ENCODE results near the gene VCL. TPM values are rescaled to one million over a fixed set of nuclear protein-coding genes. Genes with fewer than 3 reads are reported as not detected.

VCL gene
- total and polyA plus RNA-seq, 9 of the 15 experiments (the other 6 are each of a cell fraction or from before 2014, with no cell fraction given): 29.8 to 186 (median 76.4) TPM

DNA sequence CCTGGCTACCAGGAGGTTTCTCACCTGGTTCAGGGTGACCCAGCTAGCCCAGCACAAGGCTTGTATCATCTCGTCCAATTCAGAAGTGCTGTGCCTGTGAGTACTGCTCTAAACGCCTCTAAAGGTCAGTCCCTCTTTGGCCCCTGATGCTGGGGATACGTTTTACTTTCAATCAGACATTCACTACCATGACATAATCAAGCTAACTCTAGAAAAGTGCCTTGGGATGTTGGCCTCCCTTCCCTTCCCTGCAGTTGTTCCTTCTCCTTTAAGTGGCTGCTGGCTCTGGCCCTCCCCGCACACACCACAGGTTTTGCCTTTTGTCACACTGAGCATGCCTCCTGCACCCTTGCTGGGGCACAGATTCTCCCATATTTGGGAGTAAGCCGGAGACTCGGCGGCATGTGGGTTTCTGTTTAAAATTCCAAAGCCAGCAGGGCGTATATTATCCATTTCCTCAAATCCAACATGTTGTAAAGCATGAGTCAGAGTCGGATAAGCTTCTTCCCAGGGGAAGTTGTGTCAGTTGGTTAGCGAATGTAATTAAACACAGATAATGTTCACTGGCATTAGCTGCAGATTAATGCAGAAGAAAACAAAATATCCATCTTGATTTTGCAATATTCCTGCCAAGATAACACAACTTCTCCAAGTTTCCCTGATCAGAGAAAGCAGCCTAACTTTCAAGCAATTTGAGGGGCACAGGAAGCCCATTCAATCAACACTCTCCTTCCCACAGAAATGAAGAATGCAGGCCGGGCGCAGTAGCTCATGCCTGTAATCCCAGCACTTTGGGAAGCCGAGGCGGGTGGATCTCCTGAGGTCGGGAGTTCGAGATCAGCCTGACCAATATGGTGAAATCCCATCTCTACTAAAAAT lies 31.8 kb upstream of the VCL start (continued):
- TF ChIP-seq, protein P1, sequence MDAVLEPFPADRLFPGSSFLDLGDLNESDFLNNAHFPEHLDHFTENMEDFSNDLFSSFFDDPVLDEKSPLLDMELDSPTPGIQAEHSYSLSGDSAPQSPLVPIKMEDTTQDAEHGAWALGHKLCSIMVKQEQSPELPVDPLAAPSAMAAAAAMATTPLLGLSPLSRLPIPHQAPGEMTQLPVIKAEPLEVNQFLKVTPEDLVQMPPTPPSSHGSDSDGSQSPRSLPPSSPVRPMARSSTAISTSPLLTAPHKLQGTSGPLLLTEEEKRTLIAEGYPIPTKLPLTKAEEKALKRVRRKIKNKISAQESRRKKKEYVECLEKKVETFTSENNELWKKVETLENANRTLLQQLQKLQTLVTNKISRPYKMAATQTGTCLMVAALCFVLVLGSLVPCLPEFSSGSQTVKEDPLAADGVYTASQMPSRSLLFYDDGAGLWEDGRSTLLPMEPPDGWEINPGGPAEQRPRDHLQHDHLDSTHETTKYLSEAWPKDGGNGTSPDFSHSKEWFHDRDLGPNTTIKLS (IDR thresholded peaks at IDR 0.05; ENCODE audit: borderline replicate concordance, low read depth): no peak
- TF ChIP-seq TEAD4 (IDR thresholded peaks at IDR 0.05; ENCODE audit: low read length): 0 out of 2 replicates have a peak, but pooled peaks have one; percentile 24
- no peak for TF ChIP-seq TEAD4 (CRISPR knock-in tag; IDR thresholded peaks at IDR 0.05; ENCODE audit: borderline replicate concordance)
- TF ChIP-seq RBM34 (IDR thresholded peaks at IDR 0.05; ENCODE audit: borderline replicate concordance, insufficient read depth, low read length): no peak
- TF ChIP-seq, protein P2, sequence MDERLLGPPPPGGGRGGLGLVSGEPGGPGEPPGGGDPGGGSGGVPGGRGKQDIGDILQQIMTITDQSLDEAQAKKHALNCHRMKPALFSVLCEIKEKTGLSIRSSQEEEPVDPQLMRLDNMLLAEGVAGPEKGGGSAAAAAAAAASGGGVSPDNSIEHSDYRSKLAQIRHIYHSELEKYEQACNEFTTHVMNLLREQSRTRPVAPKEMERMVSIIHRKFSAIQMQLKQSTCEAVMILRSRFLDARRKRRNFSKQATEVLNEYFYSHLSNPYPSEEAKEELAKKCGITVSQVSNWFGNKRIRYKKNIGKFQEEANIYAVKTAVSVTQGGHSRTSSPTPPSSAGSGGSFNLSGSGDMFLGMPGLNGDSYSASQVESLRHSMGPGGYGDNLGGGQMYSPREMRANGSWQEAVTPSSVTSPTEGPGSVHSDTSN (CRISPR knock-in tag; IDR thresholded peaks at IDR 0.05; ENCODE audit: low read depth): no peak
- TF ChIP-seq, protein P2 (tag; conservative IDR thresholded peaks at IDR 0.05; ENCODE audit: low read depth): no peak

Data from K562 (cell line).